ENCODE measurements around the gene APOBR.

- TF ChIP-seq CTCF (IDR thresholded peaks at IDR 0.05; ENCODE audit: low read length) (no peak), EZH2 (IDR thresholded peaks at IDR 0.05; ENCODE audit: borderline replicate concordance, low read length) (no peak)
Measured at GRCh38 chr16:28499854-28500253, 5.4 kb downstream of the APOBR start.

Data from OCI-LY1 (cell line).